OCI-LY1 (cell line): ENCODE results near the gene SPINK5.

Source experiments
- CTCF ChIP-seq: fragments of 200-600 bp; sonication (generic), shearing (Covaris generic); IDR thresholded peaks from 2 replicates; pipeline ENCODE4 v1.5.1; 2017; ENCODE audit warnings: mild to moderate bottlenecking, antibody characterized with exemption, low read length, moderate library complexity, mixed read lengths
- EZH2 ChIP-seq: fragments of 200-600 bp; sonication (generic), shearing (Covaris generic); IDR thresholded peaks from 2 replicates; pipeline ENCODE4 v1.8.0; 2017; ENCODE audit warnings: borderline replicate concordance, mixed run types, mild to moderate bottlenecking, antibody characterized with exemption, low read length, moderate library complexity, mixed read lengths

- TF ChIP-seq CTCF (no peak), EZH2 (no peak)
Measured at GRCh38 chr5:148120317-148120716, 56.5 kb downstream of the SPINK5 start.
